Transverse colon (tissue), 4 donors: ENCODE measurements around the gene FANCC.

Source experiments
- CTCF ChIP-seq, 5 experiments: fragments of 200-600 bp in 3 of 5; fragments of 450-650 bp in 2 of 5; sonication (generic) in 3 of 5; IDR thresholded peaks; 1 replicate in 2 of 5; 2 replicates in 3 of 5; pipeline ENCODE4 v1.5.1; 2016 to 2017; ENCODE audit warnings: antibody characterized with exemption in 5 of 5, inconsistent platforms in 3 of 5, mild to moderate bottlenecking in 2 of 5, moderate library complexity in 1 of 5
- EP300 ChIP-seq: sonication (generic); formaldehyde crosslinking; IDR thresholded peaks from one replicate; pipeline ENCODE4 v1.6.1; 2017; ENCODE audit warnings: antibody characterized with exemption, low read depth
- POLR2AphosphoS5 ChIP-seq, 3 donors: sonication (generic); formaldehyde crosslinking; IDR thresholded peaks; one replicate each; pipeline ENCODE4 v1.6.1; 2016; ENCODE audit warnings: antibody characterized with exemption in 3 of 3

GRCh38 chr9:95091601-95092261, 225.8 kb downstream of the FANCC start:
- TF ChIP-seq CTCF (IDR thresholded peaks at IDR 0.05) (no peak), EP300 (no peak), POLR2AphosphoS5 (IDR thresholded peaks at IDR 0.05) (no peak)
